Fibroblast of lung (primary cell): ENCODE data around the gene CACNA1E. TPM values are rescaled to one million over a fixed set of nuclear protein-coding genes. Genes with fewer than 3 reads are reported as not detected.

Source experiments
- DNase-seq, 2 donors: peaks; one replicate each; pipeline versions ENCODE4 v3.0.0 to v3.0.0-alpha.2; 2010; ENCODE audit warnings: low read depth in 2 of 2
- H2AFZ ChIP-seq: 2 replicates; pipeline ENCODE4 v1.5.1; 2012; ENCODE audit warnings: low read length, control low read depth, inconsistent platforms
- H3K27ac ChIP-seq: 2 replicates; pipeline ENCODE4 v1.5.1; 2011; ENCODE audit warnings: low read length, control low read depth; ENCODE audit not compliant: insufficient read depth
- H3K27me3 ChIP-seq: 2 replicates; pipeline ENCODE4 v1.5.1; 2011; ENCODE audit warnings: mild to moderate bottlenecking, low read length; ENCODE audit not compliant: control insufficient read depth, insufficient read depth
- H3K36me3 ChIP-seq: 2 replicates; pipeline ENCODE4 v1.5.1; 2011; ENCODE audit warnings: low read length; ENCODE audit not compliant: control insufficient read depth, insufficient read depth
- H3K4me1 ChIP-seq: 2 replicates; pipeline ENCODE4 v1.5.1; 2011; ENCODE audit warnings: low read length; ENCODE audit not compliant: control insufficient read depth, insufficient read depth; ENCODE audit errors: extremely low read depth
- H3K4me2 ChIP-seq: 2 replicates; pipeline ENCODE4 v1.5.1; 2011; ENCODE audit warnings: low read length, control low read depth; ENCODE audit not compliant: insufficient read depth; ENCODE audit errors: extremely low read depth
- H3K4me3 ChIP-seq, 4 experiments: fragments of 200-600 bp in 1 of 4; sonication (generic) in 1 of 4; replicated peaks in 1 of 4; 2 replicates each; pipeline ENCODE4 v1.5.1; 2011 to 2016; ENCODE audit warnings: low read length in 4 of 4, low read depth in 3 of 4, mild to moderate bottlenecking in 3 of 4, control low read depth in 2 of 4, inconsistent platforms in 1 of 4, mixed read lengths in 1 of 4; ENCODE audit not compliant: insufficient read depth in 1 of 4; ENCODE audit errors: control extremely low read depth in 1 of 4
- H3K79me2 ChIP-seq: 2 replicates; pipeline ENCODE4 v1.5.1; 2012; ENCODE audit warnings: mild to moderate bottlenecking, low read length, inconsistent platforms; ENCODE audit not compliant: control insufficient read depth, insufficient read depth
- H3K9ac ChIP-seq: 2 replicates; pipeline ENCODE4 v1.5.1; 2011; ENCODE audit warnings: mild to moderate bottlenecking, low read length, control low read depth; ENCODE audit not compliant: insufficient read depth
- H3K9me3 ChIP-seq: 2 replicates; pipeline ENCODE4 v1.5.1; 2012; ENCODE audit warnings: low read depth, low read length; ENCODE audit not compliant: control insufficient read depth, insufficient read depth
- H4K20me1 ChIP-seq: 2 replicates; pipeline ENCODE4 v1.5.1; 2011; ENCODE audit warnings: low read length; ENCODE audit not compliant: control insufficient read depth, insufficient read depth; ENCODE audit errors: extremely low read depth
- CTCF ChIP-seq, 2 donors: IDR thresholded peaks in 1 of 2; conservative IDR thresholded peaks in 1 of 2; 1 replicate in 1 of 2; 2 replicates in 1 of 2; pipeline ENCODE4 v1.5.1; 2011 to 2012; ENCODE audit warnings: low read length in 2 of 2, control low read depth in 1 of 2, inconsistent platforms in 1 of 2, low read depth in 1 of 2, mild to moderate bottlenecking in 1 of 2
- EZH2 ChIP-seq: IDR thresholded peaks from 2 replicates; pipeline ENCODE4 v1.5.1; 2012; ENCODE audit warnings: low read length, control low read depth, mild to moderate bottlenecking; ENCODE audit errors: missing control alignments
- polyA plus RNA-seq, 2 donors: library from polyadenylated mRNA; depleted of rRNA in 1 of 2; stranded (reverse) in 1 of 2; unstranded in 1 of 2; fragments of >200 nt; gene quantifications; 2 replicates each; pipeline ENCODE4 v1.2.1, GENCODE V29; 2011 to 2012; ENCODE audit warnings: missing spikeins in 1 of 2
- total RNA-seq: library from RNA; depleted of rRNA; stranded (reverse); fragments of >200 nt; gene quantifications from 2 replicates; pipeline ENCODE4 v1.2.1, GENCODE V29; 2014

Gene CACNA1E
- total and polyA plus RNA-seq, 2 donors (not counting 1 experiment from before 2014, with no cell fraction given): 0.01 TPM; not detected in 1

DNA sequence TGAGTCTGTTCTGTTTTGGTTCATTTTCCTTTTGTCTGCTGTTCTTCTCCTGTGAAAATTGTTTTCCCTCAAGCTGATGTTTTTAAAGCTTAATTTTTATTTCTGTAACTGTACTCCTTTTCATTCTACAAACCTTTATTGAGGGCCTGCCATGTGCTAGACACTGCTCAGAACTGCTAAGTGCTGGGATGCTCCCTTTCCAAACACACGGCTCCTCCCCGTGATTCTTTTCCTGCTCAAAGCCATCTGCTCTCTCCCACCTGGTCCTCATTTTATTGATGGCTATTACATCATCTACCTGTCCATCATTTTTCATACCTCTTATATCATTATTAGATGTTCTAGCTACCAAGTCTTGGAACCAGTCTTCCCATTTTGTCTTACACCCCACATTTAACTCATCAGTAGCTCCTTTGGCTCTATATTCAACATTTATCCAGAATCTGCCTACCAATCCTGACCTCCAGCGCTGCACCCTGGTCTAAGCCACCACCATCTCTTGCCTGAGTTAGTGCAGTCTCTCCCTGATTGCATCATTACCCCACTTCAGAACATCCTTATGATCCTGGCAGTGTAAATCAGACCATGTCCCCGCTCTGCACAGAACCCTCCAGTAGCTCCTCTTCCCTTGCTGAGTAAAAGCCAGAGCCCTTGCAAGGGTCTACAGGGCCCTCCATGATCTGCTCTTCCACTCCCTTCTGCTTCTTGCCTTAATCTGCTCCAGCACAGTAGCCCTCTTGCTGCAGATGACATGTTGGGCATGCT is 118.1 kb downstream of the CACNA1E start:
- no peaks in the 10 kb centered on the region for H4K20me1 ChIP-seq
- DNase-seq: no peak
- H3K9me3 ChIP-seq: no peaks in the 10 kb centered on the region
- no peak overlapping the region for H3K4me3 ChIP-seq
- no peak overlapping the region for H2AFZ ChIP-seq
- no peak overlapping the region for H3K9ac ChIP-seq
- no peaks in the 10 kb centered on the region for H3K27me3 ChIP-seq
- no peak overlapping the region for H3K27ac ChIP-seq
- H3K4me2 ChIP-seq: no peak overlapping the region
- no peaks in the 10 kb centered on the region for H3K4me1 ChIP-seq
- no peaks in the 10 kb centered on the region for H3K79me2 ChIP-seq
- TF ChIP-seq CTCF (conservative IDR thresholded peaks at IDR 0.05 in 1 of 2, IDR thresholded peaks at IDR 0.05 in 1 of 2; ENCODE audit: low read depth in 1 of 2, low read length in 2 of 2) (no peak), EZH2 (no peak)
- no peaks in the 10 kb centered on the region for H3K36me3 ChIP-seq

DNA sequence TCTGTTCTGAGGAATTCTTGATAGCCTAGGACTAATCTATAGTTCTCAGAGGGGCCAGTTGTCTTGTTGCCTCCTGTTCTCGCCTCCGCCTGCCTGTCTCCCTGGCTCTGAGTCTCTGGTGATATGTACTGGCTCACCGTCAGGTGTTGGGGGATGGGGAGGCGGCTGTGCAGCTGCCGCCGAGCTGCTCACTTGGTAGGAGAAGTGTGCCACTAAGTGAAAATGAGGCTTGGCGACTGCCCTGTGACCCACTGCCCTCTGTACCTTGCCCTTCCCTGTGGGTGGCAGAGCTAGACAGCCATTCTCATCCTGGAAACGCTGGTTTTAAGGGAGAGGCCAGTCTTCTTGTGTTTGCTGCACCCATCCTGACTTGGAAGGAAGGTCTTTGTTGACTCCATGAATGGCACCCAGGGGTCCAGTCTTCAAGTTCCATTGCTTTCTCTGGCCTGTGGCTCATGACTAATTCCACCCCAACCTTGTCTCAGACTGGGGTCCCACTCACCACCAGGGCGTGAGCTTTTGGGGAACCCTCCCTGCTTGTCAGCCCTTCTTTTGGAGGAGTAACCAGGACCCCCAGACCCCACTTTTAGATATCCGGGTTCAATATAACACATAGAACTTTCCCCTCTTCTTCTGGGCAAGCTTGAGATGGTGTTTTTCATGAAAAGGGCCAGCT is 120.6 kb downstream of the CACNA1E start:
- no peak overlapping the region for H3K4me2 ChIP-seq
- H3K27ac ChIP-seq: no peak overlapping the region
- TF ChIP-seq CTCF (conservative IDR thresholded peaks at IDR 0.05 in 1 of 2, IDR thresholded peaks at IDR 0.05 in 1 of 2; ENCODE audit: low read depth in 1 of 2, low read length in 2 of 2): no peak
- no peak for TF ChIP-seq EZH2
- no peak overlapping the region for H3K9ac ChIP-seq
- H3K27me3 ChIP-seq: no peaks in the 10 kb centered on the region
- no peak for DNase-seq
- no peaks in the 10 kb centered on the region for H3K79me2 ChIP-seq
- no peak overlapping the region for H2AFZ ChIP-seq
- no peaks in the 10 kb centered on the region for H3K9me3 ChIP-seq
- no peak overlapping the region for H3K4me3 ChIP-seq
- H3K36me3 ChIP-seq: no peaks in the 10 kb centered on the region
- no peaks in the 10 kb centered on the region for H4K20me1 ChIP-seq
- H3K4me1 ChIP-seq: no peaks in the 10 kb centered on the region

- no peak overlapping the region for H3K27ac ChIP-seq
- no peak overlapping the region for H3K4me3 ChIP-seq
- no peak overlapping the region for H2AFZ ChIP-seq
- no peaks in the 10 kb centered on the region for H3K9me3 ChIP-seq
- DNase-seq: no peak
- no peaks in the 10 kb centered on the region for H3K36me3 ChIP-seq
- no peaks in the 10 kb centered on the region for H3K4me1 ChIP-seq
- no peak overlapping the region for H3K9ac ChIP-seq
- H3K27me3 ChIP-seq: no peaks in the 10 kb centered on the region
- H3K4me2 ChIP-seq: no peak overlapping the region
- no peaks in the 10 kb centered on the region for H4K20me1 ChIP-seq
- TF ChIP-seq CTCF (conservative IDR thresholded peaks at IDR 0.05 in 1 of 2, IDR thresholded peaks at IDR 0.05 in 1 of 2; ENCODE audit: low read depth in 1 of 2, low read length in 2 of 2) (no peak), EZH2 (no peak)
- H3K79me2 ChIP-seq: no peaks in the 10 kb centered on the region
Measured at GRCh38 chr1:181604482-181605249, 121.3 kb downstream of the CACNA1E start.
